ENCODE results near the gene C8G.
A peak's percentile ranks its signal among the peaks of the same experiment; 100 is the strongest.

Gene C8G

GRCh38 chr9:136968333-136969127, 23.5 kb downstream of the C8G start:
- DNase-seq (ENCODE audit: low read depth): no peak

GRCh38 chr9:136969150-136969549, 24.1 kb downstream of the C8G start:
- DNase-seq (ENCODE audit: low read depth): no peak

GRCh38 chr9:136969774-136970173, 24.7 kb downstream of the C8G start:
- DNase-seq (ENCODE audit: low read depth): no peak

- DNase-seq (ENCODE audit: low read depth): no peak
These were observed 25.3 kb downstream of the C8G start for GRCh38 chr9:136970361-136970760.

GRCh38 chr9:136971746-136972145, 26.7 kb downstream of the C8G start:
- no peak for DNase-seq (ENCODE audit: low read depth)

- no peak for DNase-seq (ENCODE audit: low read depth)
These were observed 27.3 kb downstream of the C8G start for GRCh38 chr9:136972335-136972734.

GRCh38 chr9:136972743-136973142, 27.7 kb downstream of the C8G start:
- no peak for DNase-seq (ENCODE audit: low read depth)

GRCh38 chr9:136973618-136974617, 28.9 kb downstream of the C8G start:
- DNase-seq (ENCODE audit: low read depth): no peak

- no peak for DNase-seq (ENCODE audit: low read depth)
These were observed 29.9 kb downstream of the C8G start for GRCh38 chr9:136974817-136975535.

GRCh38 chr9:136975644-136976043, 30.6 kb downstream of the C8G start:
- no peak for DNase-seq (ENCODE audit: low read depth)

- DNase-seq (ENCODE audit: low read depth): no peak
These were observed 32.2 kb downstream of the C8G start, which contains the start of gene PTGDS for GRCh38 chr9:136977223-136977622. TSS of gene PTGDS (plus strand) at chr9:136977504. CDS start at chr9:136977579, 75 bp downstream.

- DNase-seq (ENCODE audit: low read depth): no peak
These were observed 32.6 kb downstream of the C8G start for GRCh38 chr9:136977649-136978072.

- DNase-seq (ENCODE audit: low read depth): peak; percentile 49
These were observed 33.2 kb downstream of the C8G start for GRCh38 chr9:136978073-136978864.

- DNase-seq (ENCODE audit: low read depth): no peak
These were observed 34.0 kb downstream of the C8G start for GRCh38 chr9:136978865-136979544.

GRCh38 chr9:136979769-136980587, 34.9 kb downstream of the C8G start:
- no peak for DNase-seq (ENCODE audit: low read depth)

GRCh38 chr9:136980669-136981478, 35.8 kb downstream of the C8G start:
- no peak for DNase-seq (ENCODE audit: low read depth)

GRCh38 chr9:136981588-136982231, 36.7 kb downstream of the C8G start:
- no peak for DNase-seq (ENCODE audit: low read depth)

Data from stimulated activated CD8-positive, alpha-beta memory T cell treated with anti-CD3 and anti-CD28 coated beads, Interleukin-15, amount 100 ng/mL, for 24 hours (primary cell).